Measurements from ENCODE around the gene MYRFL. TPM values are rescaled to one million over a fixed set of nuclear protein-coding genes. Genes with fewer than 3 reads are reported as not detected.

Gene MYRFL
- polyA plus RNA-seq, 1 donor from 2014 or later: not detected

DNA sequence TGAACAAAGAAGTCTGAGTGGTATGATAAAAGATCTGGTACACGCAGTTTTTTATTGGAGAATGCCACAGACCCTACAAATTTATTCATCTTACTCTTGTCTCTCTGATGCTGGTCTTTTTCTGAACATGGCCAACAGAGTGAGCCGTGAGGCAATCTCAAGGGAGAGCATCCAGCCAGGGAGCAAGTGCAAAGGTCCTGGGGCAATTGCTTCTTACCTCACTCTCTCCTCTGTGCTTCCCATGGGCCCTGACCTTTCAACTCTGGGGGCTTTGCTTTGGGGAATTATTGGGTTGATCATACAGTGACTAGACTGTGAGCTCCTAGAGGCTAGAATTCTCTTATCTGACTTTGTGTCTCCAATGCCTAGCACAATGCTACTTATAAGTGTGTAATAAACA, 171.7 kb downstream of the MYRFL start:
- Histone ChIP-seq H3K79me2 (replicated peaks; ENCODE audit: insufficient read depth, low read length) (no peaks in the 10 kb centered on the region), H3K9me2 (ENCODE audit: insufficient read depth, low read length) (no peaks in the 10 kb centered on the region), H3F3A (ENCODE audit: insufficient read depth, low read length, poor library complexity, severe bottlenecking) (no peaks in the 10 kb centered on the region), H3K9ac (ENCODE audit: low read length) (no peak overlapping the region), H4K20me1 (ENCODE audit: insufficient read depth) (no peaks in the 10 kb centered on the region), H3K4me2 (ENCODE audit: low read length) (no peak overlapping the region), H2AFZ (ENCODE audit: low read depth, low read length) (no peak overlapping the region), H3K27ac (ENCODE audit: low read length) (no peak overlapping the region), H3K4me3 (ENCODE audit: low read length) (no peak overlapping the region), H3K9me3 (ENCODE audit: low read length) (no peaks in the 10 kb centered on the region), H3K27me3 (ENCODE audit: insufficient read depth, low read depth, low read length) (no peaks in the 10 kb centered on the region), H3K36me3 (ENCODE audit: insufficient read depth, low read length) (no peaks in the 10 kb centered on the region)
- TF ChIP-seq SMC3 (conservative IDR thresholded peaks at IDR 0.05; ENCODE audit: poor library complexity) (no peak), POLR2AphosphoS5 (IDR thresholded peaks at IDR 0.05) (no peak), EZH2 (IDR thresholded peaks at IDR 0.05; ENCODE audit: borderline replicate concordance, insufficient read depth, low read length, poor library complexity, severe bottlenecking) (no peak)

- H4K20me1 ChIP-seq (ENCODE audit: insufficient read depth): no peaks in the 10 kb centered on the region
- no peak for TF ChIP-seq MXI1 (conservative IDR thresholded peaks at IDR 0.05; ENCODE audit: poor library complexity, severe bottlenecking)
- TF ChIP-seq CTCF (IDR thresholded peaks at IDR 0.05; ENCODE audit: poor library complexity, severe bottlenecking): no peak
- TF ChIP-seq TAF1 (IDR thresholded peaks at IDR 0.05; ENCODE audit: low read depth): no peak
- no peak for TF ChIP-seq SMC3 (conservative IDR thresholded peaks at IDR 0.05; ENCODE audit: poor library complexity)
- no peak for TF ChIP-seq EP300 (conservative IDR thresholded peaks at IDR 0.05; ENCODE audit: poor library complexity, severe bottlenecking)
- TF ChIP-seq EZH2 (IDR thresholded peaks at IDR 0.05; ENCODE audit: borderline replicate concordance, insufficient read depth, low read length, poor library complexity, severe bottlenecking): no peak
- TF ChIP-seq REST (IDR thresholded peaks at IDR 0.05; ENCODE audit: borderline replicate concordance): no peak
- no peak for TF ChIP-seq RAD21 (conservative IDR thresholded peaks at IDR 0.05)
- no peak for TF ChIP-seq POLR2AphosphoS5 (IDR thresholded peaks at IDR 0.05)
- H3K4me2 ChIP-seq (ENCODE audit: low read length): no peak overlapping the region
- H3K79me2 ChIP-seq (replicated peaks; ENCODE audit: insufficient read depth, low read length): no peaks in the 10 kb centered on the region
- no peak overlapping the region for H2AFZ ChIP-seq (ENCODE audit: low read depth, low read length)
- no peaks in the 10 kb centered on the region for H3K9me3 ChIP-seq (ENCODE audit: low read length)
- no peak overlapping the region for H3K27ac ChIP-seq (ENCODE audit: low read length)
- H3K36me3 ChIP-seq (ENCODE audit: insufficient read depth, low read length): no peaks in the 10 kb centered on the region
- no peaks in the 10 kb centered on the region for H3F3A ChIP-seq (ENCODE audit: insufficient read depth, low read length, poor library complexity, severe bottlenecking)
- H3K4me3 ChIP-seq (ENCODE audit: low read length): no peak overlapping the region
- H3K9ac ChIP-seq (ENCODE audit: low read length): no peak overlapping the region
- H3K27me3 ChIP-seq (ENCODE audit: insufficient read depth, low read depth, low read length): no peaks in the 10 kb centered on the region
- H3K9me2 ChIP-seq (ENCODE audit: insufficient read depth, low read length): no peaks in the 10 kb centered on the region
These were observed 173.0 kb downstream of the MYRFL start for GRCh38 chr12:69998011-69998410.

GRCh38 chr12:69998922-69999321, 173.9 kb downstream of the MYRFL start:
- no peaks in the 10 kb centered on the region for H3F3A ChIP-seq (ENCODE audit: insufficient read depth, low read length, poor library complexity, severe bottlenecking)
- no peaks in the 10 kb centered on the region for H3K9me2 ChIP-seq (ENCODE audit: insufficient read depth, low read length)
- H3K9me3 ChIP-seq (ENCODE audit: low read length): no peaks in the 10 kb centered on the region
- no peak overlapping the region for H3K27ac ChIP-seq (ENCODE audit: low read length)
- no peak overlapping the region for H3K4me2 ChIP-seq (ENCODE audit: low read length)
- H3K4me3 ChIP-seq (ENCODE audit: low read length): no peak overlapping the region
- no peak overlapping the region for H2AFZ ChIP-seq (ENCODE audit: low read depth, low read length)
- H4K20me1 ChIP-seq (ENCODE audit: insufficient read depth): no peaks in the 10 kb centered on the region
- H3K36me3 ChIP-seq (ENCODE audit: insufficient read depth, low read length): no peaks in the 10 kb centered on the region
- H3K9ac ChIP-seq (ENCODE audit: low read length): no peak overlapping the region
- no peaks in the 10 kb centered on the region for H3K79me2 ChIP-seq (replicated peaks; ENCODE audit: insufficient read depth, low read length)
- no peak for TF ChIP-seq CTCF (IDR thresholded peaks at IDR 0.05; ENCODE audit: poor library complexity, severe bottlenecking)
- TF ChIP-seq EZH2 (IDR thresholded peaks at IDR 0.05; ENCODE audit: borderline replicate concordance, insufficient read depth, low read length, poor library complexity, severe bottlenecking): no peak
- no peaks in the 10 kb centered on the region for H3K27me3 ChIP-seq (ENCODE audit: insufficient read depth, low read depth, low read length)
